Right renal cortex interstitium (tissue), 3 donors: ENCODE data around the gene WDR18. TPM values are rescaled to one million over a fixed set of nuclear protein-coding genes. Genes with fewer than 3 reads are reported as not detected.

Experiments
- DNase-seq, 3 donors: peaks; one replicate each; pipeline ENCODE4 v3.0.0-alpha.2; 2013; ENCODE audit warnings: low read depth in 3 of 3, low spot score in 2 of 3
- polyA plus RNA-seq, 3 donors: library from polyadenylated mRNA; unstranded; fragments of 120-200 nt; gene quantifications; one replicate each; pipeline ENCODE4 v1.2.1, GENCODE V29; 2013; ENCODE audit not compliant: insufficient read length in 3 of 3

Gene WDR18
- polyA plus RNA-seq, 3 donors = 31.1 to 34.6 (median 34.3) TPM

GRCh38 chr19:963486-963951 lies 20.6 kb upstream of the WDR18 start:
- DNase-seq = no peak

DNA sequence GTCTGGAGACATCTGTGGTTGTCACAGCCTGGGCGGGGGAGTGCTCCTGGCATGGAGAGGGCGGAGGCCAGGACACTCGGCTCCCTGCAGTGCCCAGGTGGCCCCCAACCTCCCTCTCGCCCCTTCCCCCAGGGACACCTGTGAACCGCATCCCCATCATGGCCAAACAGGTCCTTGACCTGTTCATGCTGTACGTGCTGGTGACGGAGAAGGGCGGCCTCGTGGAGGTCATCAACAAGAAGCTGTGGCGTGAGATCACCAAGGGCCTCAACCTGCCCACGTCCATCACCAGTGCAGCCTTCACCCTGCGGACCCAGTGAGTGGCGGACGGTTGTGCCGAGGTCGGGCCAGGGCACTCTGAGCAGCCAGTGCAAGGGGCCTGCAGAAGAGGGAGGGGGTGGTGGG lies 20.0 kb upstream of the WDR18 start:
- DNase-seq = no peak

DNA sequence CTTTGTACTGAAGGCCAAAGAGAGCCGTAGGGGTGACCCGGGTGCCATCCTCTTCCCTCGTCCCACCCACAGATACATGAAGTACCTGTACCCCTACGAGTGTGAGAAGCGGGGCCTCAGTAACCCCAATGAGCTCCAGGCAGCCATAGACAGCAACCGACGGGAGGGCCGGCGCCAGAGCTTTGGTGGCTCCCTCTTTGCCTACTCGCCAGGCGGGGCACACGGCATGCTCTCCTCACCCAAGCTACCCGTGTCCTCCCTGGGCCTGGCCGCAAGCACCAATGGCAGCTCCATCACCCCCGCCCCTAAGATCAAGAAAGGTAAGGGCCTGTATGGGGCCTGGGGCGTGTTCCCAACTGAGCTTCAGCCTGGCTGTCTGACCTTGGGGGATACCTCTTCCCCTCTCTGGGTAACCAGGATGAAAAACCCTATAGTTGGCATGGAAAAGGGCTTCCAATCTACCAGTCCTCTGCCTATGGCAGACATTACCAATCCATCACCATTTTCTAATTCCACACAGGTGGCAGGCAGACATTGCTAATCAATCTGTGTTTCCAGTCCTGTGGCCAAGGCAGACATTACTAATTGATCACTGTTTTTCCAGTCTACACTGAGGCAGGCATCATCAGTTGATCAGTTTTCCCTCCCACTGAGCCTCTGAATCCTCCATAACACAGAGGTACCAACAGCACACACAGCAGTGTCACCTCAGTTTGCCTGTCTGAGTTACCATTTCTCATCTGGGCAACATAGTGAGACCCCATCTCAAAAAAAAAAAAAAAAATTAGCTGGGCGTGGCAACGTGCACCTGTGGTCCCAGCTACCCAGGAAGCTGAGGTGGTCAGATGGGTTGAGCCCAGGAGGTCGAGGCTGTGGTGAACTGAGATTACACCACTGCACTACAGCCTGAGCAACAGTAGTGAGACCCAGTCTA lies 19.1 kb upstream of the WDR18 start:
- DNase-seq = no peak

- DNase-seq = no peak
Observed at GRCh38 chr19:966485-967088, 17.6 kb upstream of the WDR18 start.

- no peak for DNase-seq
Observed at GRCh38 chr19:970695-971094, 13.4 kb upstream of the WDR18 start.

DNA sequence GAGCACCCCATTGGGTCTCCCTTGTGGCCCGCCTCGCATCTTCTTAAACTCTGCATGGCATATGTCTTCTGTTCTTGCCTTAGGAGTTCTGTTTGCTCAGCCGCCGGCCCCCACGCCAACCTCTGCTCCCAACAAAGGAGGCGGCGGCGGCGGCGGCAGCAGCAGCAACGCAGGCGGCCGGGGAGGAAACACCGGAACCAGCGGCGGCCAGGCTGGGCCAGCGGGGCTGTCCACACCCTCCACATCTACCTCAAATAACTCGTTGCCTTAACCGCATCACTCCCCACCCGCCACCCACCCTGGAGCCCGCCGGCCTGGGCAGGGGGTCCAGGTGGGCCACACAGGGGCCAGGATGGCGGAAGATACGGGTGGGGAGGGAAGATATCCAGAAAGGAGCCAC lies 12.3 kb upstream of the WDR18 start:
- DNase-seq = no peak

DNA sequence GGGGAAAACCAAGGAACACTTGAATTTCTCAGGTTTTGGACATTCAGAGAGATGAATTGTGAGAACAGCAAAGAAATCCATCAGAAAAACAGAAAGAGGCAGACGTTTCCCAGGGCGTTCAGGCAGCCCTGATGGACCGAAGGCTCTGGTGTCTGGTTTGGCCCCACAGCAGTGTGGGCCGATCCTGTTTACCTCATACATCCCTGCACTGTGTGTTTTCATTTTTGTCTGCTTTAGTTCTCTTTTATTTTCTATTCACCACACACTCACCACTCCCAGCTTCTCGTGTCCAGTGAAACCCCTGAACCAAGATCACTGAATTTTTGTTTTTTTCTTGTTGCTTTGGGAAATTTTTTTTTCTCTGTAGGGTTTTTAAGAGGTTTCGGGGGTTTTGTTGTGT lies 11.9 kb upstream of the WDR18 start:
- DNase-seq = no peak

DNA sequence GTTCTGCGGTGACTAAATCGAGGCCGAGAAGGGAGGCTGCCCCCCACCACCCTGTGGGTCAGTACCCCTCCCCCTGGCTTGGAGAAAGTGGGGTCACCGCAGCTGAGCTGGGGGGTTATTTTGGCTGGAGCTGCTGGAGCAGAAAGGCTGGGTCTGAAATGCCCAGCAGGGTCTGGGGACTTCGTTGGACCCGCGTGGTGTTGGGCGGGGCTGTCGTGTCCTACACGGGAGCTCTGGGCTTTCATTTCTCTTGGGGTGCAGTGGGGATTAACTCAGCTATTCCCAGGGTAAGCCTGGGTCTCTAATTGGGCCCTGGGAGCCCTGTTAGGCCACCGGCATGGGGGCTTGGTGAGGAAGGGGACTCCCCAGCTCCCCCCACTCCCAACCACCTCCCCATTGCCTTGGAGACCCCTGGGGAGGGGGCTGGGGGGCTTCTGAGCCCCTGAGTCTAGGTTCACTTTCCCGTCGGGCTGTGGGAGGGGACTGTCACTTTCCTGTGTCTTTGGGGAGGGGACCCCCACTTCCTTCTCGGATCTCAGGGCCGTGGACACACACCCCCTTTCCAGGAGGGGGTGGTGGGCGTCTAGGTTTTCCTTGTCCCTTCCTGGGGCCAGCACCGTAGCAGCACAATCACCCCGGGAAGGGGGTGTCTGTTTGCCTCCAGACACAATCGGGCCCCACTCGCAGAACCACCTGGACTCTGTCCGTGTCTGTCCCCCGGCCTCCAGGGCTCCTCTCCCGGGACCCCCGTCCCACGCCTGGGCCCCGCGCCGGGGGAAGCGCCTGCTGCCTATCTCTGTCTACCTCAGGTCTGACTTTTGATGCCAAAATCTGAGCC lies 10.2 kb upstream of the WDR18 start:
- no peak for DNase-seq

DNA sequence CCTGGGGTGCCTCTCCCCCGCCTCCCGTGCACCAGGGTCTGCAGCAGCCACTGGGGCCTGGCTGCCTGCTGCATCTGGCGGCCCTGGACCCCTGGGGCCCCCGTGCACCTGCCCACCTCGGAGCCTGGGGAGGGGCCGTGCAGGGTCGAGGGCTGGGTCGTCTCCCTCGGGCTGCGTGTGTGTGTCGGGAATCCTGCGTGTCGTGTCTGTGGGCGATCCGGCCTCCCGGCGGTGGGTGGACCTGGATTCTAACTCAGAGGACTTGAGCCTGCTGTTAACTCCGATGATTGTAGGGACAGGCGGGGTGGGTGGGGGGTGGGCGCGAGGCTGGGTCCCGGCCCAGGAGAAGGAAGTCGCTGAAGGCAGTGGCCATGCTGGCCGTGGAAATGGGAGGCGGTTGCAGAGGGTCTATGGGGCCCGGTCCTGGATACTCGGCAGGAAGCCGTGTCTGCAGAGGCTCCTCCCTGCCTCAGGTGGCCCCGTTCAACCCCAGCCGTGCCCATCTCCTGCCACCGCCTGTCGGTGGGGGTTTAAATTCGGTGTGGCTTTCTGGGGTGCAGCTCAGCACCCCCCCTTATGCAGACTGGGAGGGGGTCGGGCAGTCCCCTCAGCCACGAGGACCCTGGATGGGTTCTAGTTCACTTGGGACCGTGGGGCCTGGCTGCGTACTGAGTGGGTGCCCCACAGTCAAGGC lies 9.4 kb upstream of the WDR18 start:
- no peak for DNase-seq

DNA sequence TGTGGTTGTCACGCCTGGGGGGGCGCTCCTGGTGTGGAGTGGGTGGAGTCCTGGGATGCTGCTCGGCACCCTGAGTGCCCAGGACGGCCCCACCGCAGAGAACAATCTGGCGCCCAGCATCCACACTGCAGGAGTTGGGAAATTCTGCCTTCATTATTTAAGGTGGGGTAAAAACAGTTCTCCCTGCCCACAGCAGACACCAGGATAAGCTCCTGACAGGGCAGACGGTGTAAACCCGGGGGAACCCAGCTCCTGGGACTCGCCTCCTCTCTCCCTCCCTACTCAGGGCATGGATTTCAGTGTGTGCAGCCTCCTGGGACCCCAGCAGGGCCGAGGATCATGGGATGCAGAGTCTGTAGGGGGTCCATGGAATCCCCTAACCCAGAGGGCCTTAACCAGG lies 7.7 kb upstream of the WDR18 start:
- DNase-seq = no peak

- DNase-seq = no peak
Observed at GRCh38 chr19:977058-977464, 7.1 kb upstream of the WDR18 start.

GRCh38 chr19:979318-979741 lies 4.8 kb upstream of the WDR18 start:
- no peak for DNase-seq

- DNase-seq = no peak
Observed at GRCh38 chr19:980133-980998, 3.8 kb upstream of the WDR18 start.

DNA sequence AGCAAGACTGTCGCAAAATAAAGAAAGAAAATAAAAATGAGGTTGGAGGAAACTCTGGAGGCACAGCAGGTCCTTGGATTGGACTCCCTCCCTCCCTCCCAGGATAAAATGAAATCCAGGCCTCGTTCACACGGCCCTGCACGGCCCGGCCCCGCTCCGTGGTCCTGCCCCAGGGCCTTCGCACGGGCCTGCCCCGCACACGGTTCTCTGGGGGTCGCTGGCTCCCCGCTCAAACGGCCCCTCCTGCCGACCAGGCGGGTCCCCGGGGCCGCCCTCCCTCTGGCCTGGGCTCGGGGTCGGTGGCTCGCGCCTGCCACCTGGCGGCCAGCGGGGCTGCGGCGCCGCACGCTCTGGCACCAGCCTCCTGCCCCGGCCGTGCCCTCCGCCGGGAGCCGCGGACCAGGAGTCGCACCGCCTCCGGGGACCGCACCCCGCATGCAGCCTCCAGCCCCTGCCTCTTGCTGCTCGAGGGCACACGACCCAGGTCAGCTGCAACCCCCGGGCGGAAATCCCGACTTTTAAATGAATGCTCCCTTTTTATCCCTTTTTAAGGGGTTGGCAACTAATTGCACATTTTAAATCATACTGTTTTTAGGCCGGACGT lies 1.5 kb upstream of the WDR18 start:
- DNase-seq = peak in 1 of 3 donors; percentile 56

DNA sequence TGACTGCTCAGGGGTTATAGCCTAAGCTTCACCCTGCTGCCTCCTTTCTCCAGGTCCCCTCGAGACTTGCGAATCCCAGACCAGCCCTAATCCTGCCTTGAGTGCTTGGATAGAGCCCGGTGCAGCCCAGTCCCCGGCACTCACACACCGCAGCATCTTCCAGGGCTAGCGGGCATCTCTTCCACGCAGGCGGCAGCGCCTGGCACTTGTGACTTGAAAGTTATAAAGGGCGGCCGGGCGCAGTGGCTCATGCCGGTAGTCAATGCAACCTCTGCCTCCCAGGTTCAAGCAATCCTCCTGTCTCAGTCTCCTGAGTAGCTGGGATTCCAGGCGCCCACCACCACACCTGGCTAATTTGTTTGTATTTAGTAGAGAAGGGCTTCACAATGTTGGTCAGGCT lies 1.9 kb downstream of the WDR18 start:
- DNase-seq = no peak

DNA sequence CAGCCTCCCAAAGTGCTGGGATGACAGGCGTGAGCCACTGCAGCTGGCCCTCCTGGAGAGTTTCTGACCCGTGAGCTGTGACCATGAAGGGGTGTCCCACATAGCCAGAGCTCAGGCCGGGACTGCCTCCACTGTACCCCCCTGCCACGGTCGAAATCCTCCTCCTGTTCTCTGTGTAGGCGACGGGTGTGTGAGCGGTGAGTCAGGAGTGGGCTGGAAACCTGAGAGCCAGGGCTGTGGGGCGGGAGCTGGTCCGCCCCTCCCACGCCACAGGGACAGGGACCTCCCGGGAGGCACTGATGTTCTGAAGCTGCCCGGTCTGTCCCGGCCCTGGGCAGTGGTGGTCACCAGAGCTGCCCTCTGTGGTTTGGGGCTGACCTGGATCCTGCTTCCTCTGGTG lies 3.9 kb downstream of the WDR18 start:
- DNase-seq = no peak

- DNase-seq = no peak
Observed at GRCh38 chr19:988510-988909, 4.4 kb downstream of the WDR18 start.

DNA sequence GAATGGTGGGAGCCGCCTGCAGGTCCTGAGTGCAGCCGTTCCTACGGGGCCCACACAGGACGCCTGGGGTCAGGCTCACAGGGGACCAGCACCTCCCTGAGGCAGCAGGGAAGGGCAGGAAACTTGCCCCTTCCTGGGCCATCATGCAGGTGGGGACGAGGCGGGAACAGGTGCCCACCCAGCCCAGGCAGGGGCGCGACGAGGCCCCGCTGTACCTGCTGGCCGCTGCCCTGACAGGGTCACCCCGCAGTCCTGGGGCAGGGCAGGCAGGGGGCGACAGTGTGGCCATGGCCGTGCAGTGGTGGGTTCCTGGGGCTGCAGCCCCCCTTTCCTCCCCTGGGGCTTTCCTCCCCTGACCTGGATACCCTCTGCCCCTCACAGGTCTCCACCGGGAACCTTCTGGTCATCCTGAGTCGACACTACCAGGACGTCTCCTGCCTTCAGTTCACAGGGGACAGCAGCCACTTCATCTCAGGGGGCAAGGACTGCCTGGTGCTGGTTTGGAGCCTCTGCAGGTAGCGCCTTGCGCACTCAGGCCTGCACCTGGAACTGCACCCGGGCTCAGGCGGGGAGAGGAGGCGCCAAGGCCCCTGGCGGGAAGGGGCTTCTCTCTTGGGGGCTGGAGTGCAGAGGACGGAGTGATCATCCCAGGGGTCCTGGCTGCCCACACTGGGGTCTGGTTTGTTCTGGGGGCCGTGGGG lies 5.4 kb downstream of the WDR18 start:
- DNase-seq = no peak

- DNase-seq = no peak
Observed at GRCh38 chr19:990119-990571, 6.0 kb downstream of the WDR18 start.
